Measurements from ENCODE around the gene SLC35E3. TPM values are rescaled to one million over a fixed set of nuclear protein-coding genes. Genes with fewer than 3 reads are reported as not detected.

Gene SLC35E3
- total RNA-seq (2014; rRNA removed), result 2.1 and 5.2 TPM in 2 replicates
- 6.8 TPM for polyA plus RNA-seq (2012)

DNA sequence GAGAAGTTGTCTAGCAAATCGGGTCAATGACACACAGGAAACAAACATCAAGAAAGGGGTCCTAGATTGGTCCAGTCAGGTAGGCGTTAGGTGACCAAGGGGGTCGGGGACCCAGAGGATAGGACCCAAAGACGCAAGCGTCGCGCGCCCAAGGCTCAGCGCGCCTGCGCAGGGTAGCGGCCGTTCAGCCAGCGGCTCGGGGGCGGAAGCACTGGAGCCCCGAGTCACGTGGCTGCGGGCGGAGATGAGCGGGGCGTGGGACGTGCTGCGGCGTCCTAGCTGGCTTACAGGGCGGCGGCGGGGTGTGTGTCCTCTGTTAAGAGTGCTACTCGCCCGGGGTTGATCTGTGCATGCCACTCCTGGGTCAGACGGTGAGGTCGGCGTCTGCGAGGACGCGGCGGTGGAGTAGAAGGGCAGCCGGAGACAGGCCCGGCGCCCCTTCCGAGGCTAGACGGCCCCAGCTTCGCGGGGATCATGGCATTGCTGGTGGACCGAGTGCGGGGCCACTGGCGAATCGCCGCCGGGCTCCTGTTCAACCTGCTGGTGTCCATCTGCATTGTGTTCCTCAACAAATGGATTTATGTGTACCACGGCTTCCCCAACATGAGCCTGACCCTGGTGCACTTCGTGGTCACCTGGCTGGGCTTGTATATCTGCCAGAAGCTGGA is at the start of gene SLC35E3:
Gene SLC35E3, plus strand, starts transcription at position 273 of the 668 bp plus-strand sequence. Its CDS starts 202 bp downstream, at position 475.
- peak; percentile 90 for DNase-seq (ENCODE audit: low read depth)

DNA sequence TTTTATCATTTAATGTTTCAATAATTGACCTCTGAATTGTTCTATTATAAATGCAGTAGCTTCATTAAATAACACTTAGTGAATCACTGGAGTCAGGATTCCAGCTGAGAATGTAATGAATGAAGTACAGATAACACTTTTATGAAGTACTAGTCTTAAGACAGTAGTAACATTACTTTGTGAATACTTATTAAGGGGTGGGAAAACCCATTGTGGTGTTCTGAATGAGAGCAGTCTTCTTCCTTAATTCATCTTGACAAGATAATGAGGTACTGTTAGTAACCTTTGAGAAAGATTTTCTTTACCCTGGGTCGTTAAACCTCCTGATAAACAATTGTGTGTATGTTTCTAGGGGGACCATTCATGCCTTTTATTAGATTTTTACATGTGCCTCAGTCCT is 46.5 kb upstream of the SLC35E3 start:
- no peak for DNase-seq (ENCODE audit: low read depth)

DNA sequence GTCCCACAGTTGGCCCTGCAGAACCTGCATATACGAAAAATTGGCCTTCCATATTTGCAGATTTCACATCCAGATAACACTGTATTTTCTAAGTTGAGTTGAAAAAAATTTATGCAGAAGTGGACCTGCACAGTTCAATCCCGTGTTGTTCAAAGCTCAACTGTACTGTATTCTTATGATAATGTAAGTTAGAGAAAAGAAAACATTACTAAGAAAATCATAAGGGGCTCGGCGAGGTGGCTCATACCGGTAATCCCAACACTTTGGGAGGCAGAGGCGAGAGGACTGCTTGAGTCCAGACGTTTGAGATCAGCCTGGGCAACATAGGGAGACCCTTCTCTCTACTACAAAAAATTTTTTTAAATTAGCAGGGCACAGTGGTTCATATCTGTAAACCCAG is 18.2 kb upstream of the SLC35E3 start:
- no peak for DNase-seq (ENCODE audit: low read depth)

DNA sequence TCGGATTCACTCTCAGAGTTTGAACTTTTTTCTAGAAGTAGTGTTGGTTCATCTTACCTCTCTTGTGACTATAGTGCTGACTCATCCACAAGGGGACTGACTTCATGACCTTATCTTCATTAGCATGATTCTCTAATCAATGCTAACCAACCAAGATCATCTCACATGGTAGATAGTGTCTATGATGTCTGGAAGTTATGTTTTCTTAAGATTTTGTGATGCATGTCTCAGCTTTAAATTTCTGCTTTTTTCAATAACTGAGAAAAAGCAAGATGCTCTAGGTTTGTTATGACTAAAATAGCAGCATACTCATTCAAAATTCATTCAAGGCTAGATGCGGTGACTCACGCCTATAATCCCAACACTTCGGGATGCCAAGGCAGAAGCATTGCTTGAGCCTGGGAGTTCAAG is 12.3 kb upstream of the SLC35E3 start:
- DNase-seq (ENCODE audit: low read depth), result peak; percentile 83

DNA sequence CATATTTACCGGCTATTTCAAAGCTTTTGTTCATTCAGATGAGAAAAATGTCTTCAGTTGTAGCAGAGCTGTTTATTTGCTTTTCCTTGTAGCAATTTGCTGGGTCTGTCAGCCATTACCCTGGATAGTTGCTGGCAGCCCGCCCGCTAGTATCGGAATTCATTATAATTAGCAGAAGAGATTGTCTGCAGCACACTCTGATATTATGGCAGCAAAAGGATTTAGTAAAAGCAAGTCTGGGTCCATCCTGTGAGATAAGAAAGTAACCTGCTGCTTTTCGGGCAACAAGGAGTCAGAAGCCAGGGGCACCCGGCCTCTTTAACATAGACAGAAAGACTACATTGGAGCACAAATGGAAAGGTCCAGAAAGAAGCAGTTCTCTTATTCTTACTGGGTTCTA is 6.1 kb upstream of the SLC35E3 start:
- no peak for DNase-seq (ENCODE audit: low read depth)

DNA sequence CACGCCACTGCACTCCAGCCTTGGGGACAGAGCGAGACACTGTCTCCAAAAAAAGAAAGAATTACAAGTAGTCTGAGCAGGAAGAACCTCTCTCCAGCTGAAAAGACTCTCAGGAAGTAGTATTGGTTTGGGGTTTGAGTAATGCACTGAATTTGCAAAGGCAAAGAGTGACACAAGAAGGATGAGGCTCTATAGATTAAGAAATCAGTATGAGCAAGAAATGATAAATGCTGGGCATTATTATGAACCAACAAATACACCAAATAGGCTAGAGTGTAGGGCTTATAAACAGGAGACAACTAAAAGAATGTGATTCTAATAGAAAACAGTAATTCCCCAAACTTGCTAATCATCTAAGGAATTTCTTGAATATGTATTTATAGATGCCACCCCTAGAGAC is 2.6 kb upstream of the SLC35E3 start:
- peak; percentile 2 for DNase-seq (ENCODE audit: low read depth)

DNA sequence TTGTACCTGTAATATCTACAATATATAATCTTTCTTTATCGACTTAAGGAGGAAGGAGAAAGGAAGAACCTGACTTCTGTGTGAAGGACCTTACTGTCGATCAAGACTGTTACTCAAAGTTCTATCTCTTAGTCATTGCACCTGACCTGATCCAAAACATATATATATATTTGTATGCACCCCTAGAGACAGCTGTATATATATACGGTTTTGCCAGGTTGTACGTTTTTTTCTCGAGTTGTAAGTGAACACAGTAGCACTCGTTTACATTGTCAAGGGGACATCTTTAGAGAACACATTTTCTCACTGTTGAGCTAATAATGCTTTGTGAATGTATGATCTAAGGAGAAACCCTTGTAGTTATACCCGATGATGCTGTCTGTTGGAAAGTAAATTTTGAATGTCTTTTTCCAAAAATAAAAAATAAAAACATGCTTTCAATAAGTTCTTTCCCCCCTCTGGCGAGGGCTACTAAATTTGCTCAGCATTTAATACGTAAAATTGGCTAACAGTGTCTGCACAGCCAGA is 536 bp upstream of the SLC35E3 start:
- DNase-seq (ENCODE audit: low read depth), result no peak

DNA sequence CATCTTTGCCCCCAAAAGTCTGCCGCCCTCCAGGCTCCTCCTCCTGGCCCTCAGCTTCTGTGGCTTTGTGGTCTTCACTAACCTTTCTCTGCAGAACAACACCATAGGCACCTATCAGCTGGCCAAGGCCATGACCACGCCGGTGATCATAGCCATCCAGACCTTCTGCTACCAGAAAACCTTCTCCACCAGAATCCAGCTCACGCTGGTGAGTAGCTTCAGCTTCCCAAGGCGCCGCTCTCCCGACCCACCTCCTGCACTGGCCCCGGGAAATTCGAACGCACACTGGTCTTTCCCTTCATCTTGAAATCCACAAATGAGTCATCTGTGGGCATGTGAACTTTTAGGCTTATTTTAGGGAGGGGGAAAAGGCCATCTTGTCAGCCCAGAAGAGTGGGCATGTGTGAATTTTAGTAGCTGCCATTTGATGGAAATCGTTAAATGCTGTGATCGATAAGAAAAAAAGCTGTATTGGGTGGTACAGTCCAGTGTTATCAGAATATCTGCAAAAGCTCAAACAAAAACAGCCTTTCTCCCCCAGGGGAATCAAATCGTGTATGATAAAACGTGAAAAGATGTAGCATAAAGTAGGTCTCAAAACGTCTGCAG is 700 bp downstream of the SLC35E3 start:
- DNase-seq (ENCODE audit: low read depth), result peak; percentile 76

DNA sequence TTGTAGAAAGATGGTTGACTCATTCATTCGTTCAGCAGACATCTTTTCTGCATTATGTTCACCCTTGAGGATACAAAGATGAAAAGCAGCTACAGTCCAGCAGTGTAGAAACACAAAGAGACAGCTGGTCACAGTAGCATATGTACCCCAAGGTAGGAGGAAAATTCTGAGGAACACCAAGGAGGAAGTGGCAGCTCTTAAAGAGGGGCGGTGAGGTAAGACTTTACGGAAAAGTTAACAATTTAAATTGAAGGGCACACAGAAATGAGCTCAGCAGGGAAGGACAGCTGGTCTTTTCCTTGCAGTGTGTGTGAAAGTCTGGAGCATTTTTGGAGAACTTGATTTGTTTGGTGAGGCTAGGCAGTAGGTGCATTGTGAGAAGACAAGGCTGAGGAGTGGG is 3.5 kb downstream of the SLC35E3 start:
- no peak for DNase-seq (ENCODE audit: low read depth)

DNA sequence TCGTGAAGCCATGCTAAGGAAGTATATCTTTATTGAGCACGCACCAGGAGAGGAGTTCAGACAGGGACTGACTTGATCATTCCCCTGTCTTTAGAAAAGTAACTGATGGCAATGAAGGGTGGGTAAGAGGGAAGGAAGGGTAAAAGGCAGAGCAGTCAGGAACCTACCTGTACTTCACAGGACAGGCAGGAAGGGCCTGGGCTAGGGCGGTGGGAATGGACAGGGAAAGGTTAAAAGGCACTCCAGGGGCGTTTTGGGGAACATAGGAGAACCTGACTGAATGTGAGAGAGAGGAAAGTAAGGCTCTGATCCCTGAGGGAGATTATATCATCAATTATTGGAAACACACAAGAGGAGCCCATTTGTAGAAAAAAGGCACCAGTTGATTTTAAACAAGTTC is 3.9 kb downstream of the SLC35E3 start:
- no peak for DNase-seq (ENCODE audit: low read depth)

DNA sequence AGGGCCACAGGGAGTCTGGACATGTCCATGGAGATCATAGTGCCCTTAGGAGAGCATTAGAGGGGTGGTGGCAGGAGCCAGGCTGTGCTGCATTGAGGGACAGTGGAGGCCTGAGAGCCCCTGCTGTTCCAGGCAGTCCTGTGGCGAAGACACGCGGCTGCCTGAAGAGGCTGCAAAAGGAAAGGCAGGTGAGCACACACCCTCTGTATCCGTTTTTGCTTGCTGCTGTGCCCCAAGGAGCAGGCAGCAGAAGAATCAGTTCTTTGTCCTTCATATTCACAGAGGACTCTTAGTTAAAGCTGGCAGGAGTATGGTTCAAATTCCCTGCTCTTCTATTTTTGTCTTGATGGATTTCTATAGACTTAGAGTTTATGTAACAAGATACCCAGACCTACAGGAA is 4.5 kb downstream of the SLC35E3 start:
- DNase-seq (ENCODE audit: low read depth), result no peak

DNA sequence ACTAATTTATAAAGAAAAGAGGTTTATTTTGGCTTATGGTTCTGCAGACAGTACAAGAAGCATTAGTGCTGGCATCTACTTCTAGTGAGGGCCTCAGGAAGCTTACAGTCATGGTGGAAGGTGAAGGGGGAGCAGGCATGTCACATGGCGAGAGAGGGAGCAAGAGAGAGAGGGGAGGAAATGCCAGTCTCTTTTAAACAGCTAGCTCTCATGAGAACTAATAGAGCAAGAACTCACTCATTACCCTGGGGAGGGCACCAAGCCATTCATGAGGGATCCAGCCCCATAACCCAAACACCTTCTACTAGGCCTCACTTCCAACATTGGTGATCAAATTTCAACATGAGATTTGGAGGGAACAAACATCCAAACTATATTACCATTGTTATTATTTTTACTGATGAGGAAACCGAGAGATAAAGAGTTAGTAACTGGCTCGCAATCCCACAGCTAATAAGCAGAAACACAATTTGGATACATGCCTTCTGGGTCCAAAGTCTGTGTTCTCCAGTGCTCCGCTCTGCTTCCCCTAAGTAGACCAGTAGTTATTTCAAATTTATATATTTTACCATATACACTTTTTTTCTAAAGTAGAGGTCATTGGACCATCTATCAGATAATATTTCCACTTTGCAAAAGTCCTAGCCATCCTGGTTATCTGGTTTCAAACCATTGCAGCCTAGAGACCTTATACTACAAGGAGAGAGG is 9.7 kb downstream of the SLC35E3 start:
- no peak for DNase-seq (ENCODE audit: low read depth)

DNA sequence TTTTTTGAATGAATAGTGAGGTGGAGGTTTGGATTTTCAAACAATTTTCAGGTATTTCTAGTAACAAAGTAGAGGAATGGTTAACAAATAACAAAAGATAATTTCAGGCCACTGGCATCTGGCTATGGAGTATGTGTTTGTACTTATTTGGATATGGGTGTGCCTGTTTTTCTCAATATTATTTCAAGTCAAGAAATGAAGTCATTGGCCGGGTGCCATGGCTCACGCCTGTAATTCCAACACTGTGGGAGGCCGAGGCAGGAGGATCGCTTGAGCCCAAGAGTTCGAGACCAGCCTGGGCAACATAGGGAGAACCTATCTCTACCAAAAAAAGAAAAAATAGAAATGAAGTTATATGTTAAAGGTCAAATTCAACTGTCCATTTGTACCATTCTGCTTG is 13.9 kb downstream of the SLC35E3 start:
- no peak for DNase-seq (ENCODE audit: low read depth)

DNA sequence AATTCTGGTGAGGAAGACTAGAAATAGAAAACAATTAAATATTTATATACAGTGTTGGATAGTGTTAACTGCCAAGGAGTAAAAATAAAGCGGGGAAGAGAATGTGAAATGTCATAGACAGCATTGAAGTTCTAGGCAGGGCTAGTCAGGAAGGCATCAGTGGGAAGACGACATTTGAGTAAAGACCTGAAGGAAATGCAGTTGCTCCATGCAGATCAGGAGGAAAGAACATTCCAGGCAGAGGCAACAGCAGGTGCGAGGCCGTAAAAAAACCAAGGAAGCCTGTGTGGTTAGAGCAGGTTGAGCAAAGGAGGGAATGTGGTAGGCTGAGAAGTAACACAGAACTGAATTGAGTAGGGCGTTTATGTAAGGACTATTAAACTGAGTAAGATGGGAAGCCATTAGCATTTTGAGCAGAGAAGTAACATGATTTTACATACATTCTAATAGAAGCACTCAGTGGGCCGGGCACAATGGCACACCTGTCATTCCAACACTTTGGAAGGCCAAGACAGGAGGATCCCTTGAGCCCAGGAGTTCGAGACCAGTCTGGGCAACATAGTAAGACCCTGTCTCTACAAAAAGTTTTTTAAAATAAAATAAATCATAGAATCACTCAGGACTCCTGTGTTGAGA is 14.9 kb downstream of the SLC35E3 start:
- DNase-seq (ENCODE audit: low read depth), result no peak

DNA sequence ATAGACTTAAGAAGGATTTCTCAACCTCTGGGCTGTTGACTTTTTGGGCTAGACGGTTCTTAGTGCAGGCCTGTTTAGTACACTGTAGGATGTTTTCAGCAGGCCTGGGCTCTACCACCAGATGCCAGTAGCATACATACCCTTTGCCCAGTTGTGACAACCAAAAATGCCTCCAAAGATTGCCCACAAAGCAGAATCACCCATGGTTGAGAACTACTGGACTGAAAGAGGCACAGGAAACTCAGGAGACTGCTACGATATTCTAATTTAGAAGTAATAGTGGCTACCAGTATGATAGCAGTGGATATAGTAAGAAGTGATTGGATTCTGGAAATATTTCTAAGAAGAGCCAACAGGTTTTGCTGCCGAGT is 15.5 kb downstream of the SLC35E3 start:
- DNase-seq (ENCODE audit: low read depth), result no peak

DNA sequence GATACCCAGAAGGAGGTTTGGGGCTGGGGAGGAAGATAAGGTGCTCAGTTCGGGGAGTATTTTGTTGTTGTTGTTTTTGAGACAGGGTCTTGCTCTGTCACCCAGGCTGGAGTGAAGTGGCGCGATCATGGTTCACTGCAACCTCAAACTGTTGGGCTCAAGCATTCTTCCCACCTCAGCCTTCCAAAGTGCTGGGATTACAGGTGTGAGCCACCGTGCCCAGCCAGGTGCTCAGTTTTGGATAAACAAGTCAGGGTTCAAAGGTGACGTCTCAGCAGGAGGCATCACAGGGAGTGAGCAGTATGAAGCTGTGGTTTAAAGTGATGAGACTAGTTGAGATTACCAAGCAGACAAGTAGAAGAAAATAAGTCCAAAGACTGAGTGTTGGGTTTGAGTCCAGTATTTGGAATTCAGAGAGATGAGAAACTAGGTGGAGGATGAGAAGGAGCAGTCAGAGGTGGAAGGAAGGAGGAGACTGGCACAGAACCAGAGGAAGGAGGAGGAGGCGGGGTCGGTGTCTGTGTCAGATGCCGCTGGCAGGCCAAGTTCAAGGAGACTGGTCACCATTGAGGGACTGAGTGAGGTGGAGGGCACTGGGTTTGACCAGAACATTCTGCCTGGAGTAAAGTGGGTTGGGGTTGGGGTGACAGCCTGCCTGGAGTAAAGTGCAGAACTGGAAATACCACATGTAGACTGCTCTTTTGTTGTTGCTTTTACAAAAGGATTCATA is 16.1 kb downstream of the SLC35E3 start:
- no peak for DNase-seq (ENCODE audit: low read depth)

DNA sequence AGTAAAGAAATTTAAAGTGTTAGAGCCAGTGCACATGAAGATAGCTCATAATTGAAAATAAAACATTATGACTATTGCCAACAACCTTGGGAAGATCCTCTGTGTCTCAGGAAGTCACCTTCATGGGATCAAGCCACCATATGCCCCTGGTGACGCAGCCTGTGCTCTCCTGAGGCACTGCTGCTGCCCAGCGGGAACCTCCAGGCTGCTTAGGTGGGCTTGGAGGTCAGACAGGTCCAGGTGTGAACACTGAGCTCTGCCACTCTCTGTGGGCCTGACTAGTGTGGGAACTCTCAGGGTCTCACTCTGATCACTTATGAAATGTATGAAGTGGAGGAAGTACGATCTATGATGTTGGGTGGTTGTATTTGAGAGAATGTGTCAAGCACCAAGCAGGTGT is 16.7 kb downstream of the SLC35E3 start:
- no peak for DNase-seq (ENCODE audit: low read depth)

DNA sequence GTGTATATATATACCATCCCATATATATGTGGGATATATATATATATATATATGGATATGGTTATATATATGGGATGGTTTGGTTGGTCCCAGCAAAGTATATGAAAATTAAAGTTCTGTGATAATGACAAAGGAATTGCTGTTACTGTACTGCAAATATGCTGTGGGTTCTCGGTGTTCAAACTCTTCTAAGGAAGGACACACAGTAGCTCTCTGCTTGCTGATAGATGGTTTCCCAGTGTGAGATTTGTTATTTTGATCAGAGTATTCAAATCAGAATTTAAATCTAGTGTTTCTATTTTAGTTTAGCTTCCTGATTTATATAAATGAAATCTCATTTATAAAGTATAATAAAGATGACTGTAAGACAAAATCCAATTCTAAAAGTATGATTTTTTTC is 19.7 kb downstream of the SLC35E3 start:
- no peak for DNase-seq (ENCODE audit: low read depth)

DNA sequence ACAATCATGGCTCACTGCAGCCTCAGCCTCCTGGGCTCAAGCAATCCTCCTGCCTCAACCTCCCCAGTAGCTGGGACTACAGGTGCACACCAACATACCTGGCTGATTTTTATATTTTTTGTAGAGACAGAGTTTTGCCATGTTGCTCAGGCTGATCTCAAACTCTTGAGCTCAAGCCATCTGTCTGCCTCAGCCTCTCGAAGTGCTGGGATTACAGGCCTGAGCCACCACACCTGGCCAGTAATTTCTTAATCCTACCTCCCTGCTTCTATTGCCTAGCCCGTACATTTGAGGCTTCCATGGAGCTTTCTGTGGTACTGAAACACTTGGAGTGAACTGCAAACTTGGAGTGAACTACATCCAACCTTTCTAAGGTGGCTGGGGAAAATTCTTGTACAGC is 20.7 kb downstream of the SLC35E3 start:
- DNase-seq (ENCODE audit: low read depth), result no peak

DNA sequence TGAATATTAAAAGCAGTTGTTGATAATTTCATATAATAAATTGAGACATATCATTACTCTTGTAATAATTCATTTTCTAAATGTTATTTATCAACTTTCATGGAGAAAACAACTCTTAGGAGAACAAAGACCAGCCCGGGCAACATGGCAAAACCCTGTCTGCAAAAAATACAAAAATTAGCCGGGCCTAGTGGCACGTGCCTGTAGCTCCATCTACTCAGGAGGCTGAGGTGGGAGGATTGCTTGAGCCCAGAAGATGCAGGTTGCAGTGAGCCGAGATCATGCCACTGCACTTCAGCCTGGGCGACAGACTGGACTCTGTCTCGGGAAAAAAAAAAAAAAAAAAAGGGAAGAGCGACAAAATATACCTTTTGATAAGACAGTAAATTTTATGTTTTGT is 21.2 kb downstream of the SLC35E3 start:
- DNase-seq (ENCODE audit: low read depth), result no peak

DNA sequence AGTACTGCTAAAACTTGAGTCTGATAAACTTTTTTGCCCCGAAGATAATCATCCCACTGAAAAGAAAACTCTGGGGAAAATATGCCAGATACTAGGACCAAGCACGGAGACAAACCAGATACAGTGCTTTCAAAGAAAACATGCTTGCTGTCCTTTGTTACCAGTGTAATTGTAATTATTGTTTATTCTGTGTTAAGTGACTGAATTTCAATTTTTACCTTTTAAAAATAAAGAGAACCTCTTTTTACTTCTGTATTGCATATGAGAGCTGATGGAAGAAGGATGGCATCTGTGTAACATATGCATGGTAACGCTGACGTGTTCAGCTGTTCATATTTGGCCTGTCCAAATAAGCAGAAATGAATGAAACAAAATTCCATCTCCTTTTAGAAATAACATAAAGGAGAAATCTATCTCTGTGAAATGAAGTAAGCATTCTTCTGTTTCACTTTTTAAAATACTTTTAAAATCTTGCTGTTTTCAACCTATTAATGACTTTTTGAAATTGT is 22.5 kb downstream of the SLC35E3 start:
- DNase-seq (ENCODE audit: low read depth), result no peak
